GM19438 (cell line): ENCODE measurements around the gene RAB9B.
"Not testable (repeated sequence)": the region's sequence is repeated elsewhere in the genome, so short reads cannot be mapped to it uniquely, and the experiment has no call there.

ENCODE experiments used
- ATAC-seq: cut with Tn5 transposase; IDR thresholded peaks from one replicate; pipeline ENCODE4 v1.9.1; 2021; ENCODE audit warnings: low read depth; ENCODE audit not compliant: unreplicated experiment

Gene RAB9B, protein sequence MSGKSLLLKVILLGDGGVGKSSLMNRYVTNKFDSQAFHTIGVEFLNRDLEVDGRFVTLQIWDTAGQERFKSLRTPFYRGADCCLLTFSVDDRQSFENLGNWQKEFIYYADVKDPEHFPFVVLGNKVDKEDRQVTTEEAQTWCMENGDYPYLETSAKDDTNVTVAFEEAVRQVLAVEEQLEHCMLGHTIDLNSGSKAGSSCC

DNA sequence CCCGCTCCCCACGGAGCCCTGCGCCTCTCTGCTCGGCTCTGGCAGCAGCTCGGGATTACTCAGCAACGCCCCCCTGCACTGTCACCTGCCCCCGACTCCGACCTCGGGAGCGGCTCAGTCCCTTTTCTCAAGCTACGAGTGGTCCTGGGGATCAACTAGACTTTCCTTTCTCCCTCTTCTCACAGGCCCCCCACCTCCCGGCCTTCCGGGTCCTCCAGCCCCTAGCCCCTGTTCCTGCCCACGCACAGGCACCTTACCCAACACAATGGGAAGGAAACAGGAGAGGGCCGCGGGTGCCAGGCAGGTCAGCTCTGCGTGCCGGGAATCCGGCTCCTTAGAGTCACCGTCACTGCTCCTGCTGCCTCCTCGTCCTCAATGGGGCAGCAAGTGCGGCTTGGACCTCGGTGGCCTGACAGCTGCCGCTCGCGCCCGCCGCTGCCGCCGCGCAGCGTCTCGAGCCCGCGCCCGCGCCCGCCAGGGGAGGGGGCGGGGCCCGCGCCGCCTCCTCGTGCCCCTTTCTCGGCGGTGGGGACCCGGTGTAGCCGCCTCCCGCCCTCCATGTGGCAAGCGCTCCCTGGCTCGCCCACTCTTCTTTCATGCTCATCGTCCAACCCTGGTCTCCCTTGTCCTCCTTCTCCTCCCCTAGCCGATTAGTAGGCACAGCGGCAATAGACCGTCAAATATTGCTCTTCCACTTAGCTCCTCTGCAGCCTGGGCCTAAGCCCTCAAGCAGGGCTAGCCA, at the start of gene RAB9B:
Gene RAB9B, minus strand, starts transcription at position 455 of the 742 bp plus-strand sequence. CDS start 6,473 bp downstream, outside the sequence.
- ATAC-seq: peak; percentile 87

GRCh38 chrX:103879339-103879738, 47.3 kb upstream of the RAB9B start:
- no peak for ATAC-seq

GRCh38 chrX:103878466-103879122, 46.5 kb upstream of the RAB9B start:
- no peak for ATAC-seq

GRCh38 chrX:103877571-103877970, 45.5 kb upstream of the RAB9B start:
- ATAC-seq: no peak

GRCh38 chrX:103864886-103865534, 33.0 kb upstream of the RAB9B start:
- ATAC-seq: no peak

DNA sequence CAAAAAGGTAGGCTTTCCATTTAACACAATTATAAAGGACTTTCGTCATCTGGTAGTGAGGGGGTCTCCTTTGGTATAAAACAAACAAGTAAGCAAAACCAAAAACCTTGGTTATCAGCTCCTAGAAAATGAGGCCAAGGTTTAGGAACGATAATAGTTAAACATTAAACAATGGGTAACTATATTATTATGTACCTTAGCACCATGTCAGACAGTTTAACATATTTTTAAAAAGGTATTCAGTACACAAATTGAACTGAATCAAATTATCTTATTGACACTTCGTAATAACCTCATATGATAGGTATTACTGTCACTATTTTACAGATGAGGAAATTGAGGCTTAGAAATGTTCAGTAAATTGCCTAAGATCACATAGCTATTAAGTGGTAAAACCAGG, 32.1 kb upstream of the RAB9B start:
- ATAC-seq: no peak

- no peak for ATAC-seq
These were observed 29.1 kb upstream of the RAB9B start for GRCh38 chrX:103861200-103861599.

- no peak for ATAC-seq
These were observed 17.5 kb upstream of the RAB9B start for GRCh38 chrX:103849558-103849957.

DNA sequence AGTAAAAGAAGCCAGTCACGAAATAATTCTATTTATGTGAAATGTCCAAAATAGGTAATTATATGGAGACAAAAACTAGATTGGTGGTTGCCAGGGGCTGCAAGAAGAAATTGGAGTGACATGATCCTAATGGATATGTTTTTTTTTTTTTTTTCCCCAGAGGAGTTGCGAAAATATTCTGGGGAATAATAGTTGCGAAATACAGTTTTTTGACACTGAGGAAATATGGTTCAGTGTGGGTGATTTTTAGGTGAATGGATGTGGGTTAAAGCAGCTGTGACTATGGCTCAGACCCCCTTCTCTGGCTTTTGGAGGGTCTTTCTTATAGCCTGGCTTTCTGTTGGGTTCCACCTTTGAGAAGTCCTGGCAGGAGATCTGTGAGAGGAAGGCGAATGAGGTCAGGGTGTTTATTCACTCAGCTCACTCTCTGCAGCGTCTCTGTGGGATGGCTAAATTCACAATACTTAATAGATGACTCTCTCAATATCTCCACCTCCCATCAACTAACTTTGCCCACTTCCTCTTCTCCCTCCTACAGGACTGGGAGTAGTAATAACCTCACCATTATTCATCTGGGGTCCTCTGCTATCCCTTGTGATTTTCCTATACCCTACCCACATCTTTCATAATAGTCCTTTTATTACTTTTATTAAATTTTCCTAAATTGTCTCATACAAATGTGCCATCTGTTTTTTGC, 15.3 kb upstream of the RAB9B start:
- ATAC-seq: no peak

GRCh38 chrX:103846386-103846785, 14.3 kb upstream of the RAB9B start:
- ATAC-seq: no peak

- peak; percentile 89 for ATAC-seq
These were observed 13.2 kb upstream of the RAB9B start for GRCh38 chrX:103845165-103845653.

DNA sequence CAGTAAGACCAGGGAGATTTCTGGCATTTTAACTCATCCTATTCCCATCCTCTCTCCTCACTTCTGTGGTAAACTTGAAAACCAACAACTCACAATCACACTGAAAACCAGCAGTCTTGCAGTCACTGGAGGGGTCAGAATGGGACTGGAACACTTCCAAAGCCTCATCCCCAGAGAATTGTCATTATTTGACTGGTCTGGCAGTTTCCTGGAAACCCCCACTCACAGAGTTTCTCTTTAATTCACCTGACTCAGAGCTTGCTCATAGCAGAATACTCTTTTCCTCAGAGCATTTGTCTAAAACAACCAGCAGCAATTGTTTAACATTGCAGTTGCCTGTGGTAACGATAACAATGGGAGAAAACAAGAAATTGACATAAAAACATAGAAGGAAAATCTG, 7.3 kb upstream of the RAB9B start:
- ATAC-seq: no peak

GRCh38 chrX:103831342-103831802, 685 bp downstream of the RAB9B start:
- no peak for ATAC-seq

DNA sequence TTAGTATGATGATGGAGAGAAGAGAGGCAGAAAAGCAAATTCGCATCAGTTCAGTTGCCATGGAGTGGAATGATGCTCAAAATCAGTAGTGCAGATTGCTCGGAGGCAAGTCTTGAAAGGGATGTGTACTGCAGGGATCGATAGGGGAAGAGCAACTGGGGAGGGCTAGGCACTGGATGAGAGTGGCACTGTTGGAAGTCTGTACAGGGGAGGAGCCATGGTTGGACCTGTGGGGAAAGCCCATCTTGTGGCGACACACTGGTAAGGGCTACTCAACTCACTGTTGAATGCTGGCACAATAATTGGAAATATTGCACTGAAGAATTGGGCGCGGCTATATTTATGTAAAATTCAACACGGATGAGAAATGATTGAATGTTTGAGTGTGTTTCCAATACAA, 1.2 kb downstream of the RAB9B start:
- ATAC-seq: no peak

- no peak for ATAC-seq
These were observed 3.5 kb downstream of the RAB9B start for GRCh38 chrX:103828529-103828928.

DNA sequence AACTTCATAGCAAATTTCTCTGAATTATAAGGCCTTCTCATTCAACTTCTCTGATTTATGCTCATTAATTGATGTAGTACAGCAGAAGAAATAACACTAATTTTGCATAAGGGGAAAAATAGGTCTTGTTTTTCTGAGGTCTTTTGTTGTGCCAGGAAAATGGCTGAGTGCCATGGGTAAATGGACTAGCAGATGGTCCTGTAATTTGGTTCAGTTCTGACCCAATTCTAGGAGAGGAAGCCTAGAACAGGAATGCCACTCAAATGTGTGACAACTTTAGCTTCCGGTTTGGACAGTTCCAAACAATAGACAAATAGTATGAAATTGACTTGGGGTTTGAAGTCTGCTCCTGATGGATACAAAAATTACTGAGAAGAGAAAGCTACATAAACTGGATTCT, 6.2 kb downstream of the RAB9B start:
- no peak for ATAC-seq

DNA sequence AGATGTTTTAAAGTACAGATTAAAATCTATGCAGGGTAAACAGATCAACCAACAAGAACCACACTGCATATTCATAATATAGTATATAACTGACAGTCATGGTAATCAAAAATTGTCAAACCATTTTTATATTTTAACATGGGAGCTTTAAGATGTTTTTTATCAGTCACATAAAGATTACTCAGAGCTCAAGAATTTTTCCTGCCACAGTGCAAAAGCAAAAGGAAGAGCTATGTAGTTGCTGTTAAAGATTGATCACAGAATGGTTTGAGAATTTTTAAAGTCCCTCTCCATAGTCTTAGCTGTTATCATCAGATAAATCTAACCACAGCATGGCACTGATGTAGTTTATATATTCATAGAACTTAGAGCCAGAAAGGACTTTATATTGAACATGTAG, 8.5 kb downstream of the RAB9B start:
- ATAC-seq: no peak

DNA sequence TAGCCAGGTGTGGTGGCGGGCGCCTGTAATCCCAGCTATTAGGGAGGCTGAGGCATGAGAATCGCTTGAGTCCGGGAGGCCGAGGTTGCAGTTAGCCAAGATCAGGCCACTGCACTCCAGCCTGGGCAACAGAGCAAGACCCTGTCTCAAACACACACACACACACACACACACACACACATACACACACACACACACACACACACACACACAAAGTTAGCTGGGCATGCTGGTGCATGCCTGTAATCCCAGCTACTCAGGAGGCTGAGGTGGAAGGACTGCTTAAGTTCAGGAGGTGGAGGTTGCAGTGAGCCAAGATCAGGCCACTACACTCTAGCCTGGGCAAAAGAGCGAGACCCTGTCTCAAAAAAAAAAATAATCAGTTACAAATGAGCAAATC, 11.3 kb downstream of the RAB9B start:
- not testable (repeated sequence) for ATAC-seq

GRCh38 chrX:103818842-103819619, 13.0 kb downstream of the RAB9B start:
- ATAC-seq: no peak

- ATAC-seq: no peak
These were observed 14.6 kb downstream of the RAB9B start for GRCh38 chrX:103817502-103817901.
